BE2C (cell line): ENCODE results near the gene MYCN.

Experiments
- DNase-seq: peaks from one replicate; pipeline ENCODE4 v3.0.0-alpha.2; 2020
- H3K27me3 ChIP-seq: fragments of 250-450 bp; sonication (Bioruptor Pico); 2 replicates; pipeline ENCODE4 v1.5.1; 2020; ENCODE audit warnings: mild to moderate bottlenecking
- H3K36me3 ChIP-seq: fragments of 250-450 bp; sonication (Bioruptor Pico); 2 replicates; pipeline ENCODE4 v1.5.1; 2020; ENCODE audit warnings: mild to moderate bottlenecking
- H3K4me1 ChIP-seq: fragments of 250-450 bp; sonication (Bioruptor Pico); 2 replicates; pipeline ENCODE4 v1.5.1; 2020
- H3K4me3 ChIP-seq: 2 replicates; pipeline ENCODE4 v1.5.1; 2011; ENCODE audit warnings: low read depth, low read length
- H3K9me3 ChIP-seq: fragments of 250-450 bp; sonication (Bioruptor Pico); 2 replicates; pipeline ENCODE4 v1.5.1; 2020
- CTCF ChIP-seq: IDR thresholded peaks from 2 replicates; pipeline ENCODE4 v1.5.1; 2012; ENCODE audit warnings: mild to moderate bottlenecking, low read depth, low read length

Gene MYCN

GRCh38 chr2:15976354-15976753 lies 36.0 kb downstream of the MYCN start:
- DNase-seq = peak; percentile 90
- H3K4me1 ChIP-seq = no peaks in the 10 kb centered on the region; the same call in 1 of the 2 replicates
- TF ChIP-seq CTCF = no peak
- H3K27me3 ChIP-seq = no peaks in the 10 kb centered on the region; the same call in 1 of the 2 replicates
- peaks cover 16% of the 10 kb centered on the region for H3K9me3 ChIP-seq
- no peaks in the 10 kb centered on the region for H3K36me3 ChIP-seq
- no peak overlapping the region for H3K4me3 ChIP-seq

DNA sequence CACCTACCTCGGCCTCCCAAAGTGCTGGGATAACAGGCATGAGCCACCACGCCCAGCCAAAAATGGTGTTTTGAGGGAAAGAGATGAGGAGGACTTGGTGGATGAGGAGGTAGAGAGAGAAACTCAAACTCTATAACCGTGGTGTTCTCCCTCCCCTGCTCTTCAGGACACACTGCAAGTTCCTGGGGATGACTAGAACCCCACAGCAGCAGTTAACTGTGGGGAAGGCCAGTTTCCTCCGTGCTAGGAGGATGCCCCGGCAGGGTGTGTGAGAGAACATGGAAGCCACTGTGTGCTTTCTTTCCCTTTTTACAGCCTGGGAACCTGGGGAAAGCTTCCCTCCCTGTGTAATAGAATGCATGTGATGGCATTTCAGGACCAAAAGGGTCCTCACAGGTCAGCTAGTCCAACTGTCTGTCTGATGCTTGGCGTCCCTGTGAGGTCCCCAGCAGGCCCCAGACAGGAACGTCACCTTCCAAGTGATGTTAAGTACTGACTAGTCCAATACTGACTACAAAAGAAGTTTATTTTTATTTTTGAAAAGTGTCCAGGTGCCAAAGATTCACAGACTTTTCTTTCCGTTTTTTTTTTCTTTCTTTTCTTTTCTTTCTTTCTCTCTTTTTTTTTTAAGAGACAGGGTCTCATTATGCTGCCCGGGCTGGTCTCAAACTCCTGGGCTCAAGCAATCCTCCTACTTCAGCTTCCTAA lies 38.9 kb downstream of the MYCN start:
- TF ChIP-seq CTCF = no peak
- H3K9me3 ChIP-seq = peaks cover 16% of the 10 kb centered on the region
- peaks cover 28% of the 10 kb centered on the region for H3K4me1 ChIP-seq
- H3K36me3 ChIP-seq = no peaks in the 10 kb centered on the region
- DNase-seq = peak; percentile 98
- H3K27me3 ChIP-seq = no peaks in the 10 kb centered on the region; the same call in 1 of the 2 replicates
- H3K4me3 ChIP-seq = no peak overlapping the region

GRCh38 chr2:15979759-15980604 lies 39.6 kb downstream of the MYCN start:
- DNase-seq = peak; percentile 95
- no peak overlapping the region for H3K4me3 ChIP-seq
- TF ChIP-seq CTCF = no peak
- H3K36me3 ChIP-seq = no peaks in the 10 kb centered on the region
- peaks cover 16% of the 10 kb centered on the region for H3K9me3 ChIP-seq
- H3K4me1 ChIP-seq = peaks cover 36% of the 10 kb centered on the region
- H3K27me3 ChIP-seq = no peaks in the 10 kb centered on the region; the same call in 1 of the 2 replicates

- H3K9me3 ChIP-seq = peaks cover 14% of the 10 kb centered on the region
- no peaks in the 10 kb centered on the region for H3K36me3 ChIP-seq
- peaks cover 43% of the 10 kb centered on the region for H3K4me1 ChIP-seq
- DNase-seq = peak; percentile 99
- H3K4me3 ChIP-seq = no peak overlapping the region
- no peak for TF ChIP-seq CTCF
- H3K27me3 ChIP-seq = no peaks in the 10 kb centered on the region; the same call in 1 of the 2 replicates
Observed at GRCh38 chr2:15980605-15981098, 40.3 kb downstream of the MYCN start.

DNA sequence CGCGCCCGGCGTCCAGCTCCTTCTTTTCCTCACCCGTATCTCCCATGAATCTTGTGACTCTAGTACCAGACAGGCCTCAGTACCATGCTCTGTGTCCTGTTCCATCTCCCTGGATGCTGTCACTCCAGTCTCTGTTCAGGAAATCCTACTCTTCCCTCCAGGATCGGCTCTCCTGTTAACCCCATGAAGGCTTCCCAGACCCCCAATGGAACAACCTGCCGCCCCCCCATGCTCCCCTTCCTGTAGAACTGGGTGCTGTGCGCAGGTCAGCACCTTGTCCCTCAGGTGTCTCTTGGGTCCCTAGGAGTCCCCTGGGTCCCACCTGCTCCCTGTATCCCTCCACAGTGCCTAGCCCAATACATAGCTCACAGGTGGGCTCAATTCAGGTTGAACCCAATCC lies 41.3 kb downstream of the MYCN start:
- Histone ChIP-seq H3K9me3 (peaks cover 10% of the 10 kb centered on the region), H3K27me3 (no peaks in the 10 kb centered on the region; the same call in 1 of the 2 replicates), H3K4me1 (peaks cover 51% of the 10 kb centered on the region), H3K36me3 (no peaks in the 10 kb centered on the region), H3K4me3 (peak overlapping the region; percentile 0)
- TF ChIP-seq CTCF = no peak
- DNase-seq = peak; percentile 100
